Measurements from ENCODE around the gene FAF1.

FAF1 gene

DNA sequence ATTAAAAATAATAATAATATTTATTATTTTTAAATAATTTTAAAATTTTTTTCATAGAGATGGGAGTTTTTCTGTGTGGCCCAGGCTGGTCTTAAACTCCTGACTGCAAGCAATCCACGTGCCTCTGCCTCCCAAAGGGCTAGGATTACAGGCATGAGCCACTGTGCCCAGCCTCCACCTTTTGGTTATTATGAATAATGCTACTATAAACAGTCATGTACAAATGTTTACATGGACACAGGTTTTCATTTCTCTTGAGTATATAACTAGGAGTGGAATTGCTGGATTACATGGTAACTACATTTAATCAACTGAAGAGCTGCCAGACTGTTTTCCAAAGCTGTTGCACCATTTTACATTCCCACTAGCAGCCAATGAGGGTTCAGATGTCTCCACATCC lies 433.6 kb downstream of the FAF1 start:
- Histone ChIP-seq H3K4me3 (ENCODE audit: low read length) (no peak overlapping the region), H3K27me3 (ENCODE audit: insufficient read depth, low read length) (no peaks in the 10 kb centered on the region), H3K9me3 (ENCODE audit: insufficient read depth, low read depth, low read length) (no peaks in the 10 kb centered on the region), H3K36me3 (ENCODE audit: insufficient read depth, low read depth, low read length) (no peaks in the 10 kb centered on the region), H3K9ac (ENCODE audit: low read depth, low read length) (no peak overlapping the region), H3K4me1 (ENCODE audit: insufficient read depth, low read length) (peaks cover 7% of the 10 kb centered on the region; the same call in 1 of the 2 replicates), H3K27ac (ENCODE audit: low read length) (no peak overlapping the region)

DNA sequence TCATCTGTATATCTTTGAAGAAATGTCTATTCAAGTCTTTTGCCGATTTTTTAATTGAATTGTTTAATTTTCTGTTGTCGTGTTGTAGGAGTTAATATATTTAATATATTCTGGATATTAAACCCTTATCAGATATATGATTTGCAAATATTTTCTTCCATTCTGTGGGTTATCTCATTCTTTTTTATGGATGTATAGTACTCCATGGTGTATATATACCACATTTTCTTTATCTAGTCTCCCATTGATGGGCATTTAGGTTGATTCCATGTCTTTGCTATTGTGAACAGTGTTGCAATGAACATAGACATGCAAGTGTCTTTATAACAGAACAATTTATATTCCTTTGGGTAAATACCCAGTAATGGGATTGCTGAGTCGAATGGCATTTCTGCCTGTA lies 436.5 kb downstream of the FAF1 start:
- H3K4me1 ChIP-seq (ENCODE audit: insufficient read depth, low read length) = no peaks in the 10 kb centered on the region
- no peak overlapping the region for H3K4me3 ChIP-seq (ENCODE audit: low read length)
- no peaks in the 10 kb centered on the region for H3K36me3 ChIP-seq (ENCODE audit: insufficient read depth, low read depth, low read length)
- no peaks in the 10 kb centered on the region for H3K27me3 ChIP-seq (ENCODE audit: insufficient read depth, low read length)
- H3K27ac ChIP-seq (ENCODE audit: low read length) = no peak overlapping the region
- H3K9me3 ChIP-seq (ENCODE audit: insufficient read depth, low read depth, low read length) = no peaks in the 10 kb centered on the region
- H3K9ac ChIP-seq (ENCODE audit: low read depth, low read length) = no peak overlapping the region

DNA sequence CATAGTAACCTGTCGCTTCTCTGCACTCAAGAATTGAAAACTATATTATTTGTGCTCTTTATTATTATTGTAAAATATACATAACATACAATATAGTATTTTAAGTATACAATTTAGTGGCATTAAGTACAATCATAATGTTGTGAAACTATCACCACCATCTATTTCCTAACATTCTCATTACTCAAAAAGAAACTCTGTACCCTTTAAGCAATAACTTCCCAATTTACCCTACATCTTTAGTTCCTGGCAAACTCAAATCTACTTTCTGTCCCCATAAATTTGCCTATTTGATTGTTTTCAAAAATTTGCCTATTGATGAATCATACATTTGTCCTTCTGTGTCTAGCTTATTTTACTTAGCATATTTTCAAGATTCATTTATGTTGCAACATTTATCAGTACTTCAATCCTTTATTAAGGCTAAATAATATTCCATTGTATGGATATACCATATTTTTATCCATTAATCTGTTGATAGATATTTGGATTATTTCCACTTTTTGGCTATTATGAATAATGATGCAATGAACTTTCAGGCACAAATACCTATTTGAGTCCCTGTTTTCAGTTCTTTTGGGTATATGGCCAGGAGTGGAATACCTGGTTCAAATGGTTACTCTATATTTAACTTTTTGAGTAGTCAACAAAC lies 437.2 kb downstream of the FAF1 start:
- no peak overlapping the region for H3K27ac ChIP-seq (ENCODE audit: low read length)
- no peaks in the 10 kb centered on the region for H3K9me3 ChIP-seq (ENCODE audit: insufficient read depth, low read depth, low read length)
- H3K4me1 ChIP-seq (ENCODE audit: insufficient read depth, low read length) = no peaks in the 10 kb centered on the region

DNA sequence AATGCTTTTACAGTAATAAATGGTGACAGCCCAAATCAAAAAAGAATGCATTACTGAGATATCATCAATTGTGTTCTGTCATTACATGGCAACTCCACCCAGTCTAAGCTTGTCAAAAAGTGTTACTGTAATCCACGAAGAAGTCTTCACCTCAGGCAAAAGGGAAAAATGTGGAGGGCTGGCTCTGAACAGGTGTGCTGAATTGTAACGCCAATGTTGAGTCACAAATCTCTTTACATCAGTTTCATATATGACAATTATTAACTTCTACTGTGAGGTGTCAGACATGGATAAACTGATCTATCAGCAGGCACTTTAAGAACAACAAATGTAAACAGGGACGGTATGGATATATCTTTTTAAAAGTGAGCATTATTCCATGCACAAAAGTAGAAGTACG lies 438.4 kb downstream of the FAF1 start:
- Histone ChIP-seq H3K27ac (ENCODE audit: low read length) (no peak overlapping the region), H3K27me3 (ENCODE audit: insufficient read depth, low read length) (no peaks in the 10 kb centered on the region), H3K9ac (ENCODE audit: low read depth, low read length) (no peak overlapping the region), H3K4me3 (ENCODE audit: low read length) (no peak overlapping the region), H3K9me3 (ENCODE audit: insufficient read depth, low read depth, low read length) (no peaks in the 10 kb centered on the region), H3K4me1 (ENCODE audit: insufficient read depth, low read length) (no peaks in the 10 kb centered on the region), H3K36me3 (ENCODE audit: insufficient read depth, low read depth, low read length) (no peaks in the 10 kb centered on the region)

More for the DNA sequence above, 437.2 kb downstream of the FAF1 start:
- H3K9ac ChIP-seq (ENCODE audit: low read depth, low read length) = no peak overlapping the region
- H3K36me3 ChIP-seq (ENCODE audit: insufficient read depth, low read depth, low read length) = no peaks in the 10 kb centered on the region
- no peaks in the 10 kb centered on the region for H3K27me3 ChIP-seq (ENCODE audit: insufficient read depth, low read length)
- no peak overlapping the region for H3K4me3 ChIP-seq (ENCODE audit: low read length)

DNA sequence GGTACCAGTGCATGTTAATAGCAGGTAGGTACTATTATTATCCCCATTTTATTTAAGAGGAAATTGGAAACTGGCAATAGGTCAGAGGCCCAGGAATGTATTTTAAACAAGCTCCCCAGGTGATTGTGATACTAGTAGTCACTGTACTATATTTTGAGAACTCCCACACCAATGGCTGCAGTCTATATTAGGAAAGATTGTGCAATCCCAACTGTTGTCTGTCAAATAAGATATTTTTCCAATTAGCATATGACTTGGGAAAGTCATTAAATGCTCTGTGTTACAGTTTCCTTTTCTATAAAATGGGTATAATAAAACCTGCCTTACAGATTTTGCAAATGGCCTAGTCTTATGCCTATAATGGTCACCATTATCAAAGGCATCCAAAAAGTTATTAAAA lies 442.6 kb downstream of the FAF1 start:
- H3K9me3 ChIP-seq (ENCODE audit: insufficient read depth, low read depth, low read length) = no peaks in the 10 kb centered on the region
- H3K4me1 ChIP-seq (ENCODE audit: insufficient read depth, low read length) = no peaks in the 10 kb centered on the region
- no peak overlapping the region for H3K9ac ChIP-seq (ENCODE audit: low read depth, low read length)
- no peaks in the 10 kb centered on the region for H3K27me3 ChIP-seq (ENCODE audit: insufficient read depth, low read length)
- H3K4me3 ChIP-seq (ENCODE audit: low read length) = no peak overlapping the region
- no peak overlapping the region for H3K27ac ChIP-seq (ENCODE audit: low read length)
- H3K36me3 ChIP-seq (ENCODE audit: insufficient read depth, low read depth, low read length) = no peaks in the 10 kb centered on the region

DNA sequence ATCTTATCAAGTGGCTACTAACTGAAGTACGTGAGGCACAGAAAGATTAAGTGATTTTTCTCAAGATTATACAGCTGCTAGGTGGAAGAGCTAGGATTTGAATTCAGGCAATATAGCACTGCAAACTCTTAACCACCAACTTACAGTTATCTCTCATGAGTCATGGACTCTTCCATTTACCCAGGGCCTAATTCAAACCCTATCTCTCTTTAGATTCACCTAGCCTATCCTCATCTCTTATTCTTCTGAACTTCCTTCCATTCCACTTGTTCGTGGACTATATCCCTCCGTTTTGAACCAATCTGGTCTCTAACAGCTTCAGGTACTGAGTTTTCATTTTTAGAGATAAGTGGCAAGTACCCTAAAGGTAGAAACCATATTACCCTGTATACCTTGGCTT lies 444.0 kb downstream of the FAF1 start:
- Histone ChIP-seq H3K9ac (ENCODE audit: low read depth, low read length) (no peak overlapping the region), H3K27ac (ENCODE audit: low read length) (no peak overlapping the region), H3K9me3 (ENCODE audit: insufficient read depth, low read depth, low read length) (no peaks in the 10 kb centered on the region), H3K4me1 (ENCODE audit: insufficient read depth, low read length) (no peaks in the 10 kb centered on the region), H3K27me3 (ENCODE audit: insufficient read depth, low read length) (no peaks in the 10 kb centered on the region), H3K4me3 (ENCODE audit: low read length) (no peak overlapping the region), H3K36me3 (ENCODE audit: insufficient read depth, low read depth, low read length) (no peaks in the 10 kb centered on the region)

DNA sequence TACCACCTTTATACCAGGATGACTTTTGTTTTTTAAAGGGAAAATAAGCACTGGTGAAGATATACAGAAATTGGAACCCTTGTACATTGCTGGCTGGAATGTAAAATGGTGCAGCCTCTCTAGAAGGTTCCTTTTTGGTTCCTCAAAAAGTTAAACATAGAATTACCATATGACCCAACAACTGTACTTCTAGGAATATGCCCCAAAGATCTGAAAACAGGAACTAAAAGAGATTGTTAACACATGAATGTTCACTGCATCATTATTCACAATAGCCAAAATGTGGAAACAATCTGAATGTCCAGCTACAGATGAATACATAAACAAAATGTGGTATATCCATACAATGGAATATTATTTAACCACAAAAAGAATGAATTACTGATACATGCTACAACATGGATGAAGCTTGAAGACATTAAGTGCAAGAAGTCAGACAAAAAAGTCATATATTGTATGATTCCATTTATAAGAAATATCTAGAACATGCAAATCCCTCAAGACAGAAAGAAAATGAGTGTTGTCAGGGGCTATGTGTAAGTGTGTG lies 452.0 kb downstream of the FAF1 start:
- Histone ChIP-seq H3K4me3 (ENCODE audit: low read length) (no peak overlapping the region), H3K27me3 (ENCODE audit: insufficient read depth, low read length) (no peaks in the 10 kb centered on the region), H3K27ac (ENCODE audit: low read length) (no peak overlapping the region), H3K36me3 (ENCODE audit: insufficient read depth, low read depth, low read length) (no peaks in the 10 kb centered on the region), H3K4me1 (ENCODE audit: insufficient read depth, low read length) (no peaks in the 10 kb centered on the region), H3K9me3 (ENCODE audit: insufficient read depth, low read depth, low read length) (no peaks in the 10 kb centered on the region; the same call in 1 of the 2 replicates), H3K9ac (ENCODE audit: low read depth, low read length) (no peak overlapping the region)

DNA sequence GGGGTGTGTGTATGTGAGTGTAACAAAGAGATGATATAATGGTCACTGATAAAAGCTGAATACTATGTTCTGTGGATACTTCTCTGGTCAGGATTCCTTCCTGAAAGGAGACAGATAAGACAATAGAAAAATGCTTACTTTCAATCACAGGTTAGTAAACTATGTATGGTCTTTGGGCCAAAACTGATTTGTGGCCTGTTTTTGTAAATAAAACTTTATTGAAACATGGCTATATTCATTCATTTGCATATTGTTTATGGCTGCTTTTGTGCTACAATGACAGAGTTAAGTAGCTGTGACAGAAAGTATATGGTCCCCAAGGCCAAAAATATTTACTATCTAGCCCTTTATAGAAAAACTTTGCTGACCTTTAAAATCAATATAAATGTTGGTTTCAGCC lies 454.6 kb downstream of the FAF1 start:
- Histone ChIP-seq H3K36me3 (ENCODE audit: insufficient read depth, low read depth, low read length) (no peaks in the 10 kb centered on the region), H3K27ac (ENCODE audit: low read length) (no peak overlapping the region), H3K9me3 (ENCODE audit: insufficient read depth, low read depth, low read length) (no peaks in the 10 kb centered on the region; the same call in 1 of the 2 replicates), H3K9ac (ENCODE audit: low read depth, low read length) (no peak overlapping the region), H3K4me3 (ENCODE audit: low read length) (no peak overlapping the region), H3K27me3 (ENCODE audit: insufficient read depth, low read length) (no peaks in the 10 kb centered on the region), H3K4me1 (ENCODE audit: insufficient read depth, low read length) (no peaks in the 10 kb centered on the region)

DNA sequence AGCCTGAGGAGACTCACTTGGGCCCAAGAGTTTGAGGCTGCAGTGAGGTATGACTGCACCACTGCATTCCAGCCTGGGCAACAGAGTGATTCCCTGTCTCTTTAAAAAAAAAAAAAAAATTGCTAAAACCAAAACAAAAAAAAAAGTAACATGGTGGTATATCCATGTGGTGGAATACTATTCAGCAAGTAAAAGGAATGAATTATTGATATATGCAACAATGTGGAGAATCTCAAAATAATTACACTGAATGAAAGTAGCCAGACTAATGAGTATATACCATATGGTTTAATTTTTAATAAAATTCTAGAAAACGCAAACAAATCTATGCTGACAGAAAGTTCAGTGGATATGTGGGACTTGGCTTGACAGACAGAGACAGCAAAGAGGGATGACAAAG lies 456.6 kb downstream of the FAF1 start:
- no peak overlapping the region for H3K27ac ChIP-seq (ENCODE audit: low read length)
- no peak overlapping the region for H3K4me3 ChIP-seq (ENCODE audit: low read length)
- H3K36me3 ChIP-seq (ENCODE audit: insufficient read depth, low read depth, low read length) = no peaks in the 10 kb centered on the region
- H3K9ac ChIP-seq (ENCODE audit: low read depth, low read length) = no peak overlapping the region
- no peaks in the 10 kb centered on the region for H3K27me3 ChIP-seq (ENCODE audit: insufficient read depth, low read length)
- H3K9me3 ChIP-seq (ENCODE audit: insufficient read depth, low read depth, low read length) = no peaks in the 10 kb centered on the region; the same call in 1 of the 2 replicates
- no peaks in the 10 kb centered on the region for H3K4me1 ChIP-seq (ENCODE audit: insufficient read depth, low read length)

DNA sequence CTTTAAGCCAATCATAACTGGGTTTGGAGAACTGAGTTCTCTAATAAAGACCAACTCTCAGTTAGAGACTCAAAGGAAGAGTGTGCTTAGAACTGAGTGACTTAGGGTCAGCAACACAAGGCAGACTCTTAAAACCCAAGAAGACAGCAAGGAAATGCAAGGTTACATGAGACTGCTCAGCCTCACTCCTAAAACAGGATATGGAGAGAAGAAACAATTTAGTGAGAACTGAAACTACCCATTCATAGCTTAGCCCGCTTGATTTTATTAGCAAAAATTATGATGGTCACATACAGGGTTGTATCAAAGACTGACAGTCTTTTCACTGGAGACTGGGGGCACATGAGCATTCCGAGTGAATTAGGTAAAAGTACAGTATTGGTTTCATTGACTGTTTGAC lies 457.9 kb downstream of the FAF1 start:
- Histone ChIP-seq H3K4me3 (ENCODE audit: low read length) (no peak overlapping the region), H3K9me3 (ENCODE audit: insufficient read depth, low read depth, low read length) (no peaks in the 10 kb centered on the region; the same call in 1 of the 2 replicates), H3K27me3 (ENCODE audit: insufficient read depth, low read length) (no peaks in the 10 kb centered on the region), H3K36me3 (ENCODE audit: insufficient read depth, low read depth, low read length) (no peaks in the 10 kb centered on the region), H3K4me1 (ENCODE audit: insufficient read depth, low read length) (no peaks in the 10 kb centered on the region), H3K9ac (ENCODE audit: low read depth, low read length) (no peak overlapping the region), H3K27ac (ENCODE audit: low read length) (no peak overlapping the region)

DNA sequence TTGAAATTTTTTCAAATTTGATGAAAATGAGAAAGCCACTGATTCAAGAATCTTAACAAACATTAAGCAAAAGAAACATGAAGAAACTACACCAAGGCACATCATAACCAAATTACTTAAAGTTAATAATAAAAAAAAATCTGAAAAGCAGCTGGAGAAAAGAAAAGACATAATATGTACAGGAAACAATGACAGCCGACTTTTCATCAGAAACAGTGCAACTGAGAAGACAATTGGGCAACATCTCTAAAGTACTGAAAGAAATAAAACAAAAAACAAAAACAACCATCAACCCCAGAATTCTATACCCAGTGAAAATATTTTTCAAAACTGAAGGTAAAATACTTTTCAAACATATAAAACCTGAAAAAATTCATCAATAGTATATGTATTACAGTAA lies 463.1 kb downstream of the FAF1 start:
- Histone ChIP-seq H3K27ac (ENCODE audit: low read length) (no peak overlapping the region), H3K9ac (ENCODE audit: low read depth, low read length) (no peak overlapping the region), H3K36me3 (ENCODE audit: insufficient read depth, low read depth, low read length) (no peaks in the 10 kb centered on the region), H3K4me3 (ENCODE audit: low read length) (no peak overlapping the region), H3K27me3 (ENCODE audit: insufficient read depth, low read length) (no peaks in the 10 kb centered on the region), H3K4me1 (ENCODE audit: insufficient read depth, low read length) (no peaks in the 10 kb centered on the region), H3K9me3 (ENCODE audit: insufficient read depth, low read depth, low read length) (no peaks in the 10 kb centered on the region)

DNA sequence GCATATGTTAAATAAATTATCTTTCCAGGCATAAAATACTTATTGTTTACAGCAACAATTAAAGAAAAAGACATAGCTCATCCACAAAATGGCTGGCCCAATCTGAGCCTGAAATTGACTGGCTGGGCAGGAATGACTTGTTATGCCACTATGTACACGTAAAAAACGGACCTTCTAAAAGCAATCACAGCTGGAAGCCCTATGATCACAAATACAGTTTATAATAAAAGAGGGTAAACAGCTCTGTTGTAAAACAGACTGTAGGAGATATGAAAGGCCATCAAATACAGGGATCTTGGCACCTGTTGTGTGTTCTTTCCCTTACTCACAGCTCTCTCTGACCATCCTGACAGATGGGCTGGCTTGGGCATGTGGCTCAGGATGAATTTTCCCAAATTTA lies 466.4 kb downstream of the FAF1 start:
- H3K27me3 ChIP-seq (ENCODE audit: insufficient read depth, low read length) = no peaks in the 10 kb centered on the region
- no peaks in the 10 kb centered on the region for H3K9me3 ChIP-seq (ENCODE audit: insufficient read depth, low read depth, low read length)
- H3K9ac ChIP-seq (ENCODE audit: low read depth, low read length) = no peak overlapping the region
- H3K4me3 ChIP-seq (ENCODE audit: low read length) = no peak overlapping the region
- no peaks in the 10 kb centered on the region for H3K36me3 ChIP-seq (ENCODE audit: insufficient read depth, low read depth, low read length)
- H3K27ac ChIP-seq (ENCODE audit: low read length) = no peak overlapping the region
- no peaks in the 10 kb centered on the region for H3K4me1 ChIP-seq (ENCODE audit: insufficient read depth, low read length)

Data from iPS-20b (cell line).